Measurements from ENCODE around the gene P4HB. TPM values are rescaled to one million over a fixed set of nuclear protein-coding genes. Genes with fewer than 3 reads are reported as not detected.

Gene P4HB
- total and polyA plus RNA-seq, 10 of the 15 experiments (the other 5 are each of a cell fraction or from before 2014, with no cell fraction given): 4.7 to 549 (median 361) TPM

DNA sequence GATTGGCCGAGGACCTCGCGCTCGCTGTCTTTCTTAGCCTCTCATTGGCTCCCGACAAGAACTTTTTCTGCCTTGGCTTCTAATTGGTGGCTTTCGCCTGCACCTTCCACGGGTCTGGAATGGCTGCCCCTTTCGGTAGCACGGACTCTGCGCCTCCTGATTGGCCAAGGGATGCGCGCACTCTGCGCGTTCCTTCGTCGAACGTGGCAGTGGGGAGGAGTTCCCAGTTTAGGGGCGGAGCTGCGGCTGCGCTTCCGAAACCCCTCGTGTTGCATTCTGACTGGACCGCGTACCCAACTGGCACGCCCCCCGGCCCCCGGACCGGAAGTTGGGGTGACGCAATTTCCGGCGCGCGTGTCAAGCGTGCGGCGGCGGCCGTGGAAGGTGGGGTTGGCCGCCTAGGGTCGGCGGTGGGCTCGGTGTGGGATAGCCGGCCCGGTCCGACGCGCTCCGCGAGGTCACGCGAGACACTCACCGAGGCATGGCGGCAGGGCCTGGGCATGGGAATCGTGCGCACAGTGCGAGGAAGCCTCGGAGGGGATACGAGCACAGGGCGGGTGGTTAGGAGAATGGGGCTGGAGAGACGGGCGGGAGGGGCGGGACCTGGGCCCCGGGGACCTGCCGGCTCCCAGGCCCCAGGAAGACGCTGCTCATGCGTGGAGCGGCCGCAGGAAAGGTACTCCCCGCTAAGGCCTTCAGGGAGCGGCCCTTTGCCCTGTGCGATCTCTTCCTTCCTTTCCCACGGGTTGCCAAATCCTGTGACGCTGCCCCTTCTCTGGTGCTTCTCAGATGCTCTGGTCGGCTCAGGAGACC, 627 bp upstream of the P4HB start (continued):
- TF ChIP-seq, protein P1, sequence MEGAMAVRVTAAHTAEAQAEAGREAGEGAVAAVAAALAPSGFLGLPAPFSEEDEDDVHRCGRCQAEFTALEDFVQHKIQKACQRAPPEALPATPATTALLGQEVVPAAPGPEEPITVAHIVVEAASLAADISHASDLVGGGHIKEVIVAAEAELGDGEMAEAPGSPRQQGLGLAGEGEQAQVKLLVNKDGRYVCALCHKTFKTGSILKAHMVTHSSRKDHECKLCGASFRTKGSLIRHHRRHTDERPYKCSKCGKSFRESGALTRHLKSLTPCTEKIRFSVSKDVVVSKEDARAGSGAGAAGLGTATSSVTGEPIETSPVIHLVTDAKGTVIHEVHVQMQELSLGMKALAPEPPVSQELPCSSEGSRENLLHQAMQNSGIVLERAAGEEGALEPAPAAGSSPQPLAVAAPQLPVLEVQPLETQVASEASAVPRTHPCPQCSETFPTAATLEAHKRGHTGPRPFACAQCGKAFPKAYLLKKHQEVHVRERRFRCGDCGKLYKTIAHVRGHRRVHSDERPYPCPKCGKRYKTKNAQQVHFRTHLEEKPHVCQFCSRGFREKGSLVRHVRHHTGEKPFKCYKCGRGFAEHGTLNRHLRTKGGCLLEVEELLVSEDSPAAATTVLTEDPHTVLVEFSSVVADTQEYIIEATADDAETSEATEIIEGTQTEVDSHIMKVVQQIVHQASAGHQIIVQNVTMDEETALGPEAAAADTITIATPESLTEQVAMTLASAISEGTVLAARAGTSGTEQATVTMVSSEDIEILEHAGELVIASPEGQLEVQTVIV (IDR thresholded peaks at IDR 0.05; ENCODE audit: borderline replicate concordance, partially characterized antibody): peak; percentile 85
- peak; percentile 29 for TF ChIP-seq SIX5 (IDR thresholded peaks at IDR 0.05; ENCODE audit: low read depth, low read length, severe bottlenecking)
- no peak for TF ChIP-seq SMARCA5 (IDR thresholded peaks at IDR 0.05)
- TF ChIP-seq, protein P2, sequence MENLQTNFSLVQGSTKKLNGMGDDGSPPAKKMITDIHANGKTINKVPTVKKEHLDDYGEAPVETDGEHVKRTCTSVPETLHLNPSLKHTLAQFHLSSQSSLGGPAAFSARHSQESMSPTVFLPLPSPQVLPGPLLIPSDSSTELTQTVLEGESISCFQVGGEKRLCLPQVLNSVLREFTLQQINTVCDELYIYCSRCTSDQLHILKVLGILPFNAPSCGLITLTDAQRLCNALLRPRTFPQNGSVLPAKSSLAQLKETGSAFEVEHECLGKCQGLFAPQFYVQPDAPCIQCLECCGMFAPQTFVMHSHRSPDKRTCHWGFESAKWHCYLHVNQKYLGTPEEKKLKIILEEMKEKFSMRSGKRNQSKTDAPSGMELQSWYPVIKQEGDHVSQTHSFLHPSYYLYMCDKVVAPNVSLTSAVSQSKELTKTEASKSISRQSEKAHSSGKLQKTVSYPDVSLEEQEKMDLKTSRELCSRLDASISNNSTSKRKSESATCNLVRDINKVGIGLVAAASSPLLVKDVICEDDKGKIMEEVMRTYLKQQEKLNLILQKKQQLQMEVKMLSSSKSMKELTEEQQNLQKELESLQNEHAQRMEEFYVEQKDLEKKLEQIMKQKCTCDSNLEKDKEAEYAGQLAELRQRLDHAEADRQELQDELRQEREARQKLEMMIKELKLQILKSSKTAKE (IDR thresholded peaks at IDR 0.05; ENCODE audit: low read depth, poor library complexity, severe bottlenecking): peak; percentile 84
- TF ChIP-seq ZNF24 (IDR thresholded peaks at IDR 0.05): no peak
- TF ChIP-seq, protein P3, sequence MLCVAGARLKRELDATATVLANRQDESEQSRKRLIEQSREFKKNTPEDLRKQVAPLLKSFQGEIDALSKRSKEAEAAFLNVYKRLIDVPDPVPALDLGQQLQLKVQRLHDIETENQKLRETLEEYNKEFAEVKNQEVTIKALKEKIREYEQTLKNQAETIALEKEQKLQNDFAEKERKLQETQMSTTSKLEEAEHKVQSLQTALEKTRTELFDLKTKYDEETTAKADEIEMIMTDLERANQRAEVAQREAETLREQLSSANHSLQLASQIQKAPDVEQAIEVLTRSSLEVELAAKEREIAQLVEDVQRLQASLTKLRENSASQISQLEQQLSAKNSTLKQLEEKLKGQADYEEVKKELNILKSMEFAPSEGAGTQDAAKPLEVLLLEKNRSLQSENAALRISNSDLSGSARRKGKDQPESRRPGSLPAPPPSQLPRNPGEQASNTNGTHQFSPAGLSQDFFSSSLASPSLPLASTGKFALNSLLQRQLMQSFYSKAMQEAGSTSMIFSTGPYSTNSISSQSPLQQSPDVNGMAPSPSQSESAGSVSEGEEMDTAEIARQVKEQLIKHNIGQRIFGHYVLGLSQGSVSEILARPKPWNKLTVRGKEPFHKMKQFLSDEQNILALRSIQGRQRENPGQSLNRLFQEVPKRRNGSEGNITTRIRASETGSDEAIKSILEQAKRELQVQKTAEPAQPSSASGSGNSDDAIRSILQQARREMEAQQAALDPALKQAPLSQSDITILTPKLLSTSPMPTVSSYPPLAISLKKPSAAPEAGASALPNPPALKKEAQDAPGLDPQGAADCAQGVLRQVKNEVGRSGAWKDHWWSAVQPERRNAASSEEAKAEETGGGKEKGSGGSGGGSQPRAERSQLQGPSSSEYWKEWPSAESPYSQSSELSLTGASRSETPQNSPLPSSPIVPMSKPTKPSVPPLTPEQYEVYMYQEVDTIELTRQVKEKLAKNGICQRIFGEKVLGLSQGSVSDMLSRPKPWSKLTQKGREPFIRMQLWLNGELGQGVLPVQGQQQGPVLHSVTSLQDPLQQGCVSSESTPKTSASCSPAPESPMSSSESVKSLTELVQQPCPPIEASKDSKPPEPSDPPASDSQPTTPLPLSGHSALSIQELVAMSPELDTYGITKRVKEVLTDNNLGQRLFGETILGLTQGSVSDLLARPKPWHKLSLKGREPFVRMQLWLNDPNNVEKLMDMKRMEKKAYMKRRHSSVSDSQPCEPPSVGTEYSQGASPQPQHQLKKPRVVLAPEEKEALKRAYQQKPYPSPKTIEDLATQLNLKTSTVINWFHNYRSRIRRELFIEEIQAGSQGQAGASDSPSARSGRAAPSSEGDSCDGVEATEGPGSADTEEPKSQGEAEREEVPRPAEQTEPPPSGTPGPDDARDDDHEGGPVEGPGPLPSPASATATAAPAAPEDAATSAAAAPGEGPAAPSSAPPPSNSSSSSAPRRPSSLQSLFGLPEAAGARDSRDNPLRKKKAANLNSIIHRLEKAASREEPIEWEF (IDR thresholded peaks at IDR 0.05; ENCODE audit: insufficient replicate concordance, low read depth, low read length): no peak
- TF ChIP-seq TCF7 (IDR thresholded peaks at IDR 0.05; ENCODE audit: borderline replicate concordance): no peak
- TF ChIP-seq CHD4 (IDR thresholded peaks at IDR 0.05): no peak
- TF ChIP-seq, protein P4, sequence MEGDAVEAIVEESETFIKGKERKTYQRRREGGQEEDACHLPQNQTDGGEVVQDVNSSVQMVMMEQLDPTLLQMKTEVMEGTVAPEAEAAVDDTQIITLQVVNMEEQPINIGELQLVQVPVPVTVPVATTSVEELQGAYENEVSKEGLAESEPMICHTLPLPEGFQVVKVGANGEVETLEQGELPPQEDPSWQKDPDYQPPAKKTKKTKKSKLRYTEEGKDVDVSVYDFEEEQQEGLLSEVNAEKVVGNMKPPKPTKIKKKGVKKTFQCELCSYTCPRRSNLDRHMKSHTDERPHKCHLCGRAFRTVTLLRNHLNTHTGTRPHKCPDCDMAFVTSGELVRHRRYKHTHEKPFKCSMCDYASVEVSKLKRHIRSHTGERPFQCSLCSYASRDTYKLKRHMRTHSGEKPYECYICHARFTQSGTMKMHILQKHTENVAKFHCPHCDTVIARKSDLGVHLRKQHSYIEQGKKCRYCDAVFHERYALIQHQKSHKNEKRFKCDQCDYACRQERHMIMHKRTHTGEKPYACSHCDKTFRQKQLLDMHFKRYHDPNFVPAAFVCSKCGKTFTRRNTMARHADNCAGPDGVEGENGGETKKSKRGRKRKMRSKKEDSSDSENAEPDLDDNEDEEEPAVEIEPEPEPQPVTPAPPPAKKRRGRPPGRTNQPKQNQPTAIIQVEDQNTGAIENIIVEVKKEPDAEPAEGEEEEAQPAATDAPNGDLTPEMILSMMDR (IDR thresholded peaks at IDR 0.05 in 2 of 3, conservative IDR thresholded peaks at IDR 0.05 in 1 of 3; ENCODE audit: control insufficient read depth in 2 of 3, extremely low read depth in 1 of 3, insufficient read depth in 1 of 3, low read depth in 3 of 3, low read length in 3 of 3): no peak
- TF ChIP-seq, protein P5, sequence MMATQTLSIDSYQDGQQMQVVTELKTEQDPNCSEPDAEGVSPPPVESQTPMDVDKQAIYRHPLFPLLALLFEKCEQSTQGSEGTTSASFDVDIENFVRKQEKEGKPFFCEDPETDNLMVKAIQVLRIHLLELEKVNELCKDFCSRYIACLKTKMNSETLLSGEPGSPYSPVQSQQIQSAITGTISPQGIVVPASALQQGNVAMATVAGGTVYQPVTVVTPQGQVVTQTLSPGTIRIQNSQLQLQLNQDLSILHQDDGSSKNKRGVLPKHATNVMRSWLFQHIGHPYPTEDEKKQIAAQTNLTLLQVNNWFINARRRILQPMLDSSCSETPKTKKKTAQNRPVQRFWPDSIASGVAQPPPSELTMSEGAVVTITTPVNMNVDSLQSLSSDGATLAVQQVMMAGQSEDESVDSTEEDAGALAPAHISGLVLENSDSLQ (IDR thresholded peaks at IDR 0.05): peak; percentile 79
- 0 out of 2 replicates have a peak, but pooled peaks have one; percentile 24 for TF ChIP-seq RB1 (IDR thresholded peaks at IDR 0.05; ENCODE audit: borderline replicate concordance)
- TF ChIP-seq IKZF2 (IDR thresholded peaks at IDR 0.05): peak; percentile 71 to 72
- TF ChIP-seq ZNF274 (IDR thresholded peaks at IDR 0.05; ENCODE audit: insufficient read depth, insufficient read length): no peak
